Cardiac septum (tissue), 1 donor: Measurements from ENCODE around the gene DUSP8. TPM values are rescaled to one million over a fixed set of nuclear protein-coding genes. Genes with fewer than 3 reads are reported as not detected.
"Not testable (repeated sequence)": the region's sequence is repeated elsewhere in the genome, so short reads cannot be mapped to it uniquely, and the experiment has no call there.

Source experiments
- DNase-seq: peaks from one replicate; pipeline ENCODE4 v3.0.0-alpha.2; 2020; ENCODE audit warnings: low spot score
- intact Hi-C: fragments of 100-400 bp; cut with DNase I; formaldehyde crosslinking; loops from one replicate; pipeline ENCODE4 v1.14.0; 2022
- total RNA-seq: library from RNA; stranded (reverse); fragmentation: NEBNext Ultra II Directional; extraction: Animal tissue kit (Norgen Biotek cat#: 25700); gene quantifications from one replicate; pipeline ENCODE4 v1.2.1, GENCODE V29; 2021
- donor health status: DM: no; HTN: no; CAD: no.

The DUSP8 gene
- total RNA-seq, 1 donor from 2014 or later: 36.9 TPM

- intact Hi-C loops: no loop called here
- no peak for DNase-seq
These were observed 50.5 kb downstream of the DUSP8 start for GRCh38 chr11:1521382-1522080.

DNA sequence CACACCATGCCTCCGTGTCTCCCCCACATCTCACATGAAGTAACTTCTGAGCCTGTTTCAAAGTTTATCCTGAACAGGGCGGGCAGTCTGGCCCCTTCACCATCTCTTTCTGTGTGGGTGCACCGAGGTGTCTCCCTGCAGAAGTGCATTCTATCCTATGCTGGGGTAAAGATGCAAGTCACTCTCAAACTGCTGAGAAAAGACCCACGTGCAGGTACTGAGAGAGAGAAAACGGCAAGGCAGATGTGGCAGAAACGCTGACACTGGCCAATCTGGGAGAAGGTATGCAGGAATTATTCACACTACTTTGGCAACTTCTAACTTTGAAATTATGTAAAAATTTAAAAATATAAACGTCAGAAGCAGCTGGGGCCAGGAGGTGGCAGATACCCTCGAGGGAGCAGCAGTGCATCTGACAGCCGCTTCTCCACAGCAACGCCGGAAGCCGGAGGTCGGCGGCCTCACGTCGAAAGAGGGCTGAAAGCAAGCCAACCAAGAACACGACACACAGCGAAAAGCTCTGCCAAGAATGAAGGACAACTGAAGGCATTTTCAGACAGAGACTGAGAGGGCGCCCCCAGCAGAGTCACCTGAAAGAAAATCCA lies 51.3 kb downstream of the DUSP8 start:
- no peak for DNase-seq
- intact Hi-C loops: no loop called here

GRCh38 chr11:1520209-1520662 lies 51.8 kb downstream of the DUSP8 start:
- DNase-seq: no peak
- intact Hi-C loops: no loop called here

DNA sequence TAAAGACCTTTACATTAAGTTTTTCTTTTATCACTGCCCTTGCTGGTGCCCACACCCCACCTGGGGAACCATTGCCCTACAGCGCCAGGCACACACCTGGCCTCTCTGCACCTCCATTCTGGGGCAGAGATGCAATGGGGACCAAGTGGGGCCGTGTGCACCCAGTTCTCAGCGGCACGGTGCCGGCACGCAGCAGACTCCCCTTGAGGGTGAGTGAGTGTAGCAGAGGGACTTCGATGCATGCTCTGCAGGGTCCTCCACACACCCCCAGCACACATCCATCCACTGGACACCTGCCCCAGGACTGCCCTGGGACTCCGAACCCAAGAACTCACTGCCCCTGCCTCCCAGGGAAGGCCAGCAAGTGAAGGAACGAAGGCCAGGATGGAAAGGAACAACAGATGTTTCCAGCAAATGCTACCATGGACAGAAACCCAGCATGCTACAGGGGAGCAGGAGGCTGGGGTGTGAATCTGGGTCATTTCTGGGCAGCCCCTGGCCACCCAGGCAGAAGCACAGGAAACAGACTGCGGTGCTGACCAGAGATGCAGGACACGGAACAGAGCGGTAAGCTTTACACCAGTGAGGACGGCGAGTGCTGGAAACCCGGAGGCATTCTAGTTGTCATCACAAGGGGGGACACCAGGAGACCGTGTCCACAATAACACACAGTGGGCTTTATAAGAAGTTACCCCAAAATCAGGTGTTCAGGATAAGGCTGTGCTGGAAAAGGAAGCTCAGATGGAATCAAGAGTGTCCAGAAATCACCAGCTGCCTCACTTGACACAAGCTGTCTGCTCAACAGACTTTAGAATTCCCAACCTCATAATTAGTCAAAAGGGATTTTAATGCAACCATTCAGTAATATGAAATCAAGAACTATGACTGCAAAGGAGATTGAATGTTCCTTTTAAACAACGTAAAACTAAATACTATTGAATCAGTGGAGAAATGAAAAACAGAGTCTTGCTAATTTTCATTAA lies 52.8 kb downstream of the DUSP8 start:
- DNase-seq: no peak
- intact Hi-C loops: loop anchor here (5.0 kb wide), 2 partner anchors 62 to 317 kb away; no protein-coding TSS in a partner anchor

DNA sequence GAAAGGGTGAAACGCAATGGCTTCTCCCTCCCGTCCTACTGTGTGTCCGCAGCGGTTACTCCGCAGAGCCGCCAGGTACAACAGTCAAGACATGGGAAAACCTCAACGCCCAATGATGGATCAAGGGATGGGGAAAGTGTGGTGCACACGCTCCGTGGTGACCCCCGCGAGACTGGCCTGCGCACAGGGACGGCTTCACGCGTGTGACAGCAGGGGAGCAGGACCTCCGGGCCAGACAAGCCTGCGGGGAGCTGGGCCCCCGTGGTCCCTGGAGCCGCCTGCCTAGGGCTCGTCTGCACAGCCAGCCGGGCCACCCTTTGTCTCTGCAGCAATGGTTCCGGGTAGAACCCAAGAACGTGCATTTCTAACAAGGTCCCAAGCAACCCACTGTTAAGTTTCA lies 53.8 kb downstream of the DUSP8 start:
- DNase-seq: no peak

GRCh38 chr11:1517117-1518005 lies 54.7 kb downstream of the DUSP8 start:
- no peak for DNase-seq

More for the DNA sequence above, 53.8 kb downstream of the DUSP8 start:
- intact Hi-C loops: loop anchor here (5.0 kb wide), 2 partner anchors 61 to 316 kb away; no protein-coding TSS in a partner anchor

GRCh38 chr11:1516273-1517067 lies 55.6 kb downstream of the DUSP8 start:
- DNase-seq: no peak
- intact Hi-C loops: loop anchor here (5.0 kb wide), 2 partner anchors 59 to 314 kb away; no protein-coding TSS in a partner anchor

More at GRCh38 chr11:1517117-1518005, 54.7 kb downstream of the DUSP8 start:
- intact Hi-C loops: loop anchor here (5.0 kb wide), 2 partner anchors 60 to 315 kb away; no protein-coding TSS in a partner anchor

- intact Hi-C loops: loop anchor here (2.0 to 5.0 kb wide), 3 partner anchors 58 to 313 kb away; no protein-coding TSS in a partner anchor
- DNase-seq: peak; percentile 87
These were observed 56.7 kb downstream of the DUSP8 start for GRCh38 chr11:1515082-1516060.

DNA sequence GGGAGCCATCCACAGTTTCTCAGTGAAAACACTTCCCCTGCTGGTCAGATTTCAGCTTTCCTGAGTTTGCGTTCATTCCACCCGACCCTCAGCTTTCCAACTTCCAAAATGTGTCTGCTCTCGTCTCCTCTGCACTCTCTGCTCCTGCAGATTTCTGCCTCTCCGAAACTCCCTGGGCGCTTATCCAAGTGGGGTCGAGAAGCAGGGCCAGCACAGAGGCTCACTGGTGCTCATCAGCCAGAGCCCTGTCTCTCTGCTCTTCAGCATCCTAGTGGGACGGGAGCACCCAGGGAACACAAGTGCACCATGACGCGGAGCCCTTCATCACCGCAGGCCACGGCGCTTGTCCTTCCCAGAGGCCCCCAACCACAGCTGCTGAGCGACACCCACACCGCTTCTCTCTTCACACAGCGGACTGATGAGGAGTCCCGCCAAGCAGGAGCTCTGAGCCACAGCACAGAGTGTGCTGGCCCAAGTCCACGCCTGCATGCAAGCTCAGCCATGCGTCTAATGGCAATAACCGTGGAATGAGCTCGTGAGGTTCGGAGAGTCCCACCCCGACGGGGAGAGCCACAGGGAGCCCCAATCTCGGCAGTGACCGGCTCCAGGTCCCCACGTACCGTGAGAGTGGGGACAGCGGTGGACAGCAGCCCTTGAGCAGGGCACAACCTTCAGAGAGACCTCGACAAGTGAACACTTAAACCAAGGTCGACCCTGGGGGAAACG lies 57.6 kb downstream of the DUSP8 start:
- no peak for DNase-seq
- intact Hi-C loops: loop anchor here (2.0 to 5.0 kb wide), 3 partner anchors 57 to 312 kb away; no protein-coding TSS in a partner anchor

DNA sequence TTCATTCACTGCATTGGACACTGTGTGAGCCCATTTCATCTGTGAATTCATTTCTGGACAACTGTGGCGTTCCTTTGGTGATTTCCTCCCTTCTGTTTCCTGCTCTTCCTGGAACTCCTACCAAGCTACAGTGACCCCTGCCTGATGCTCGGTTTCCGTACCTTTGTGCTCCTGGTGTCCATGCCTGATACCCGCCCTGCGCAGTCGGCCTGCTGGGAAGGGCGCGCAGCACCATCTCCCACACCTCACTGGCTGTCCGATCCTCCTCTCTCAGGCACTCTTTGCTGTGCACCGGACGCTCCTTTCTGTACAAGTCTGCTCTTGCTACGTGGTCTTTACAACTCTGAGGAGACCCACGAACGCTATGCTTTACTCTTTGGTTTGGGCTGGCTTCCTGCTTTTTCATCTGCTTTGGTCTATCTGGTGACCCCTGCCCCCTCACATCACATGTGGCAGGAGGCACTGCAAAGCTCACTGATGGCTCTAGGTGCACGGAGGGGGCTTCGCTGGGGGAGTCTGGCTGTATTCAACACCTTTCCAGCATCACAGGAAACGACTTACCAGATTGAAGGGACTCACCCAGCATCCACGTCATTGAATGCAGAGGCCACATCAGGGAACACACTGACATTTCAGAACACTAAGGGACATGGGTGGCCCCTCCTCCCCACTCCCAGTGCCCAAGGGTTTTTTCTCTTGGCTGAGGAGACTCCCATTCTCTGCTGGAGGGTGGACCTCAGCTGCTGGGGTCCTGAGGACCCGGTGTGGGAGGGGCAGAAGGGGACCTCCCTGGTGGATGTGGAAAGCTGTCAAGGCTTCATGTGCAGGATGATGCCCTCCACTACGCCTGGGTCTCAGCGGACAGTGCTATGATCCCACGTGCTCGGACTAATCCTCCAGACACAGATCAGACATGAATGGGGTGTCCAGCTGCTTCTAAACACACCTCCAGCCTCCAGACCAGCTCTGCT lies 58.5 kb downstream of the DUSP8 start:
- intact Hi-C loops: loop anchor here (2.0 kb wide), 1 partner anchor 171 kb away; no protein-coding TSS in a partner anchor
- no peak for DNase-seq

- DNase-seq, intact Hi-C loops: not testable (repeated sequence)
These were observed 59.4 kb downstream of the DUSP8 start for GRCh38 chr11:1512531-1513258.

GRCh38 chr11:1511937-1512496 lies 60.1 kb downstream of the DUSP8 start:
- no peak for DNase-seq
- intact Hi-C loops: no loop called here

DNA sequence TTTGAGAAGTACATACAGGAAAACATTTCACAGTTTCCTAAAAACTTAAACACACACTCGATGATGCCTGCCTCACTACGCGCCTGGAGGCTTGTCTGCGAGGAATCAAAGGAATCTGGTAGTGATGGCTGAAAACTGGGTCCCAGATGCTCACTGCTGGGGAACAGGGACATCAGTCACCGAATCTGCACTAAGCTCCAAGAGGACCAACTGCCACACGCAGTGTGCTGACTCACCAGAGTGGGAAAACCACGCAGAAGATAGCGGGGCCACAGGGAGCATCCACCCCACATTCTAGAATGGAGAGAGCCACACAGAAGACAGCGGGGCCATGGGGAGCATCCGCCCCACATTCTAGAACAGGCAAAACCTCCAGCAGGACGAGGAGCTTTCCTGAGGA lies 61.1 kb downstream of the DUSP8 start:
- DNase-seq: no peak
- intact Hi-C loops: no loop called here

GRCh38 chr11:1510351-1510750 lies 61.7 kb downstream of the DUSP8 start:
- DNase-seq, intact Hi-C loops: not testable (repeated sequence)
